ENCODE measurements around the gene ANKRD44. TPM values are rescaled to one million over a fixed set of nuclear protein-coding genes. Genes with fewer than 3 reads are reported as not detected.

Gene ANKRD44
- total and polyA plus RNA-seq, 2 of the 8 experiments (the other 6 are each of a cell fraction or from before 2014, with no cell fraction given), result 1.2 to 1.3 TPM

DNA sequence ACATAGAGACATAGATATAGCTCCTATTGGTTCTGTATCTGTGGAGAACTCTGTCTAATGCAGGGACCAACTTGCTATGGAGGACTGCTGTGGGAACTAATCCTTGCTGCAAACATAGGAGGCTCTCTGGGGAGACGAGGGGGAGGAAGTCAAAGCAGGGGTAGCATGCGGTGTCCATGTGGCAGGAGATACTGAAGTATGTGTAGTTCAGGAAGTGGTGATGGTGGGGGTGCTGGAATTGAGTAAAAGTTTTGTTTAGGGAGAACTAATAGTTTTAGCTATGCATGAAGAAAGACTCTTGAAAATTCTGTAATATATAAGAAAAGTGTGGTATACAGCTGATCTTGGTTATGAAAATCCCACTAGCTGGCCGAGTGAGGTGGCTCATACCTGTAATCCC lies 62.0 kb downstream of the ANKRD44 start:
- ChIA-PET POLR2A (ENCODE audit: partially characterized antibody) (no interaction called here), CTCF (ENCODE audit: partially characterized antibody) (interaction anchor here (0.6 to 1.3 kb wide), 2 partner anchors 55 to 129 kb away, joined by 3 read pairs; no protein-coding TSS in a partner anchor)
- H2BK5ac ChIP-seq (ENCODE audit: low read depth, low read length), result no peak overlapping the region
- H3K14ac ChIP-seq (ENCODE audit: insufficient read length), result no peak overlapping the region
- TF ChIP-seq CBX8 (IDR thresholded peaks at IDR 0.05; ENCODE audit: borderline replicate concordance, low read depth, low read length) (no peak), RAD21 (IDR thresholded peaks at IDR 0.05 in 1 of 2, conservative IDR thresholded peaks at IDR 0.05 in 1 of 2; ENCODE audit: low read depth in 2 of 2, low read length in 2 of 2) (no peak), TCF12 (IDR thresholded peaks at IDR 0.05; ENCODE audit: low read depth, low read length) (no peak), SIN3A (conservative IDR thresholded peaks at IDR 0.05 in 1 of 2, IDR thresholded peaks at IDR 0.05 in 1 of 2; ENCODE audit: low read depth in 1 of 2, low read length in 2 of 2) (no peak)
- H2AK5ac ChIP-seq (ENCODE audit: low read depth, low read length), result no peak overlapping the region
- no peak overlapping the region for H2BK20ac ChIP-seq (ENCODE audit: low read length)
- H3K79me1 ChIP-seq (ENCODE audit: low read depth, low read length), result no peaks in the 10 kb centered on the region
- H3K79me2 ChIP-seq (ENCODE audit: control insufficient read depth in 1 of 2, insufficient read depth in 2 of 2, low read length in 2 of 2), result no peaks in the 10 kb centered on the region
- no peaks in the 10 kb centered on the region for H3K36me3 ChIP-seq (ENCODE audit: control insufficient read depth in 2 of 4, insufficient read depth in 4 of 4, low read length in 3 of 4)
- no peak overlapping the region for H2BK120ac ChIP-seq (replicated peaks; ENCODE audit: low read depth, low read length)
- no peaks in the 10 kb centered on the region for H3K4me1 ChIP-seq (replicated peaks in 1 of 4; ENCODE audit: control insufficient read depth in 3 of 4, insufficient read depth in 4 of 4, low read length in 3 of 4)
- FAIRE-seq (no peak), DNase-seq (ENCODE audit: low read depth in 1 of 2, low spot score in 2 of 2) (no peak)
- H3K27me3 ChIP-seq (replicated peaks in 1 of 4; ENCODE audit: control insufficient read depth in 3 of 4, extremely low read depth in 1 of 4, insufficient read depth in 3 of 4, low read length in 3 of 4), result no peaks in the 10 kb centered on the region
- no peaks in the 10 kb centered on the region for H3K23me2 ChIP-seq (ENCODE audit: low read depth, low read length)
- no peak overlapping the region for H3K23ac ChIP-seq (ENCODE audit: insufficient read length)
- no peak overlapping the region for H4K91ac ChIP-seq (replicated peaks; ENCODE audit: insufficient read length, low read length)
- H4K8ac ChIP-seq (ENCODE audit: extremely low read depth, insufficient read depth, low read length), result no peak overlapping the region
- H3K18ac ChIP-seq (ENCODE audit: extremely low read depth, low read length), result no peak overlapping the region
- no peak overlapping the region for H3K56ac ChIP-seq (replicated peaks; ENCODE audit: insufficient read length, low read depth, low read length)
- no peaks in the 10 kb centered on the region for H3K9me3 ChIP-seq (ENCODE audit: insufficient read depth in 2 of 2, low read depth in 1 of 2, low read length in 1 of 2)
- WGBS, 2 experiments (ENCODE audit: extremely low coverage in 1 of 2, insufficient coverage in 1 of 2, insufficient read length in 1 of 2, insufficient replicate concordance in 2 of 2, low coverage in 1 of 2, low lambda C conversion rate in 2 of 2, missing lambda C conversion rate in 1 of 2), result 88% methylated on average over 3 of the region's 3 CpGs; no CpG with 5 or more reads in 1 of the 2 experiments
- H3K9ac ChIP-seq (replicated peaks in 1 of 4; ENCODE audit: extremely low read depth in 1 of 4, low read depth in 3 of 4, low read length in 3 of 4), result no peak overlapping the region
- H4K5ac ChIP-seq (ENCODE audit: insufficient read length, low read depth, low read length), result no peak overlapping the region
- H2AFZ ChIP-seq (ENCODE audit: low read length), result no peak overlapping the region
- no peak overlapping the region for H3K27ac ChIP-seq (ENCODE audit: low read depth, low read length)
- no peak overlapping the region for H3K4me2 ChIP-seq (ENCODE audit: insufficient read depth in 1 of 2, low read depth in 2 of 2, low read length in 2 of 2)
- H3K4me3 ChIP-seq (ENCODE audit: extremely low read depth in 1 of 4, insufficient read depth in 2 of 4, low read depth in 3 of 4, low read length in 4 of 4), result no peak overlapping the region
- H3K4ac ChIP-seq (replicated peaks; ENCODE audit: insufficient read length, low read depth, low read length), result no peak overlapping the region
- H4K20me1 ChIP-seq (replicated peaks in 1 of 2; ENCODE audit: control insufficient read depth in 1 of 2, insufficient read depth in 2 of 2, low read length in 2 of 2), result no peaks in the 10 kb centered on the region
- H2BK15ac ChIP-seq (ENCODE audit: low read length), result no peak overlapping the region
- H2BK12ac ChIP-seq (ENCODE audit: low read depth, low read length), result no peak overlapping the region

All from H1 (cell line).